HCT116 (cell line): ENCODE results near the gene RNF152. TPM values are rescaled to one million over a fixed set of nuclear protein-coding genes. Genes with fewer than 3 reads are reported as not detected.

Experiments used
- ATAC-seq: fragments of 200-7000 bp; cut with Tn5 transposase; 2 replicates; pipeline ENCODE4 v1.9.1; 2020; ENCODE audit warnings: mild to moderate bottlenecking, moderate library complexity
- BruUV-seq: library from RNA; stranded (reverse); fragments of 400-500 nt; replicated peaks from 2 replicates; lab custom pipeline; 2021; lab: Mats Ljungman, UMichigan
- CTCF ChIA-PET: fragments of 300-600 bp; sonication (Branson Sonifier 250); formaldehyde crosslinking; loops from one replicate; lab custom pipeline; 2021; ENCODE audit warnings: antibody characterized with exemption; lab: Charles Lee
- POLR2A ChIA-PET: fragments of 300-600, 350-600 bp; sonication (Branson Sonifier 250); formaldehyde crosslinking; loops from one replicate; lab custom pipeline; 2021; ENCODE audit warnings: antibody characterized with exemption; lab: Charles Lee
- RAD21 ChIA-PET, 2 experiments: fragments of 300-600 bp; sonication (Branson Sonifier 250); formaldehyde crosslinking; loops; one replicate each; lab custom pipeline; 2023; ENCODE audit warnings: low total read pairs in 2 of 2; ENCODE audit not compliant: uncharacterized antibody in 2 of 2, unreplicated experiment in 2 of 2, low non-redundant PET in 1 of 2; lab: Charles Lee
- DNase-seq: peaks from one replicate; pipeline ENCODE4 v3.0.0-alpha.2; 2010; ENCODE audit warnings: low read depth, low spot score
- H2AFZ ChIP-seq: fragments of 200-600 bp; shearing (Covaris generic), sonication (generic); 2 replicates; pipeline ENCODE4 v1.6.1; 2017; ENCODE audit warnings: low read depth, mixed run types, mixed read lengths, antibody characterized with exemption, low read length; ENCODE audit not compliant: poor library complexity, severe bottlenecking
- H3K27ac ChIP-seq: 2 replicates; pipeline ENCODE4 v1.5.1; 2012; ENCODE audit warnings: low read depth, low read length
- H3K27me3 ChIP-seq: fragments of 200-600 bp; sonication (generic); 2 replicates; pipeline ENCODE4 v1.6.1; 2016; ENCODE audit warnings: mixed run types, low read length, mixed read lengths; ENCODE audit not compliant: insufficient read depth
- H3K36me3 ChIP-seq, 2 experiments: fragments of 200-500 bp in 1 of 2; fragments of 200-600 bp in 1 of 2; sonication (Bioruptor generic) in 1 of 2; sonication (generic) in 1 of 2; 2 replicates each; pipeline versions ENCODE4 v1.5.1 to v1.6.1; 2014 to 2016; ENCODE audit warnings: low read length in 2 of 2, inconsistent platforms in 1 of 2, mixed read lengths in 1 of 2, mixed run types in 1 of 2; ENCODE audit not compliant: insufficient read depth in 2 of 2, control insufficient read depth in 1 of 2
- H3K4me1 ChIP-seq, 2 experiments: fragments of 200-600 bp in 1 of 2; sonication (generic) in 1 of 2; 2 replicates each; pipeline versions ENCODE4 v1.5.1 to v1.6.1; 2012 to 2017; ENCODE audit warnings: low read length in 2 of 2, inconsistent platforms in 1 of 2, mild to moderate bottlenecking in 1 of 2, mixed read lengths in 1 of 2, mixed run types in 1 of 2, moderate library complexity in 1 of 2; ENCODE audit not compliant: insufficient read depth in 2 of 2, control insufficient read depth in 1 of 2
- H3K4me2 ChIP-seq: fragments of 200-600 bp; sonication (generic); 2 replicates; pipeline ENCODE4 v1.6.1; 2017; ENCODE audit warnings: mixed run types, low read length, mixed read lengths
- H3K4me3 ChIP-seq, 2 experiments: fragments of 200-600 bp in 1 of 2; sonication (generic) in 1 of 2; replicated peaks in 1 of 2; 2 replicates each; pipeline ENCODE4 v1.5.1; 2011 to 2016; ENCODE audit warnings: low read length in 2 of 2, control low read depth in 1 of 2, low read depth in 1 of 2, mild to moderate bottlenecking in 1 of 2, mixed read lengths in 1 of 2, mixed run types in 1 of 2
- H3K79me2 ChIP-seq: fragments of 200-600 bp; sonication (generic); 2 replicates; pipeline ENCODE4 v1.6.1; 2017; ENCODE audit warnings: mild to moderate bottlenecking, mixed run types, low read length, moderate library complexity, mixed read lengths; ENCODE audit not compliant: insufficient read depth
- H3K9ac ChIP-seq: fragments of 200-600 bp; sonication (generic); 2 replicates; pipeline ENCODE4 v1.6.1; 2016; ENCODE audit warnings: low read length, mixed read lengths
- H3K9me2 ChIP-seq: fragments of 200-600 bp; sonication (generic), shearing (Covaris generic); 2 replicates; pipeline ENCODE4 v1.6.1; 2017; ENCODE audit warnings: mixed run types, mild to moderate bottlenecking, moderate library complexity; ENCODE audit not compliant: insufficient read depth
- H3K9me3 ChIP-seq, 2 experiments: fragments of 200-500 bp in 1 of 2; fragments of 200-600 bp in 1 of 2; sonication (Bioruptor generic) in 1 of 2; sonication (generic) in 1 of 2; 2 replicates each; pipeline ENCODE4 v1.6.1; 2014 to 2017; ENCODE audit warnings: low read length in 2 of 2, mixed read lengths in 2 of 2, inconsistent platforms in 1 of 2, low read depth in 1 of 2, mild to moderate bottlenecking in 1 of 2, mixed run types in 1 of 2, moderate library complexity in 1 of 2; ENCODE audit not compliant: control insufficient read depth in 1 of 2, insufficient read depth in 1 of 2
- H4K20me1 ChIP-seq: fragments of 200-600 bp; sonication (generic), shearing (Covaris generic); 2 replicates; pipeline ENCODE4 v1.6.1; 2017; ENCODE audit warnings: mixed run types, mild to moderate bottlenecking, moderate library complexity; ENCODE audit not compliant: insufficient read depth
- CBX3 ChIP-seq: IDR thresholded peaks from 2 replicates; pipeline ENCODE4 v1.6.1; 2012; ENCODE audit warnings: low read depth
- EGR1 ChIP-seq: IDR thresholded peaks from 2 replicates; pipeline ENCODE4 v1.6.1; 2012; ENCODE audit warnings: low read depth
- ELF1 ChIP-seq: IDR thresholded peaks from 2 replicates; pipeline ENCODE4 v1.6.1; 2012; ENCODE audit warnings: low read depth, borderline replicate concordance
- EZH2 ChIP-seq: fragments of 200-600 bp; sonication (generic); IDR thresholded peaks from 2 replicates; pipeline ENCODE4 v1.6.1; 2017; ENCODE audit warnings: antibody characterized with exemption, mixed run types
- EZH2phosphoT487 ChIP-seq: fragments of 200-600 bp; IDR thresholded peaks from 2 replicates; pipeline ENCODE4 v1.6.1; 2018; ENCODE audit warnings: antibody characterized with exemption, borderline replicate concordance
- FOSL1 ChIP-seq: IDR thresholded peaks from 2 replicates; pipeline ENCODE4 v1.6.1; 2012; ENCODE audit warnings: low read depth
- MAX ChIP-seq: IDR thresholded peaks from 2 replicates; pipeline ENCODE4 v1.6.1; 2012
- POLR2A ChIP-seq: IDR thresholded peaks from 2 replicates; pipeline ENCODE4 v1.7.0; 2011; ENCODE audit warnings: borderline replicate concordance; ENCODE audit not compliant: insufficient read depth, insufficient read length; ENCODE audit errors: extremely low read depth
- POLR2AphosphoS5 ChIP-seq: IDR thresholded peaks from 2 replicates; pipeline ENCODE4 v1.6.1; 2011; ENCODE audit warnings: mild to moderate bottlenecking, low read depth, low read length, moderate library complexity
- REST ChIP-seq: IDR thresholded peaks from 2 replicates; pipeline ENCODE4 v1.6.1; 2012; ENCODE audit warnings: low read depth
- SP1 ChIP-seq: IDR thresholded peaks from 2 replicates; pipeline ENCODE4 v1.6.1; 2012; ENCODE audit warnings: low read depth
- TCF7L2 ChIP-seq: IDR thresholded peaks from 2 replicates; pipeline ENCODE4 v1.7.0; 2011; ENCODE audit warnings: borderline replicate concordance, inconsistent platforms; ENCODE audit not compliant: insufficient read depth, insufficient read length; ENCODE audit errors: extremely low read depth
- intact Hi-C: fragments of 100-400 bp; cut with micrococcal nuclease; formaldehyde crosslinking; loops from 2 replicates; pipeline ENCODE4 v1.10.0; 2022
- total RNA-seq: library from RNA; stranded (reverse); gene quantifications from one replicate; pipeline ENCODE4 v1.2.1, GENCODE V29; 2021; ENCODE audit not compliant: unreplicated experiment

Gene RNF152
- total RNA-seq, 1 experiment from 2014 or later, result 0.47 TPM

GRCh38 chr18:61771861-61772260 is 120.9 kb downstream of the RNF152 start:
- H3K4me3 ChIP-seq, result no peak overlapping the region
- TF ChIP-seq EZH2phosphoT487 (no peak), TCF7L2 (no peak), ELF1 (no peak), POLR2AphosphoS5 (no peak), FOSL1 (no peak), MAX (no peak), CBX3 (no peak)
- TF ChIP-seq, all 23 proteins: peak for 0
- CTCF ChIA-PET, result no interaction called here
- Histone ChIP-seq H3K4me2 (no peak overlapping the region), H3K36me3 (no peaks in the 10 kb centered on the region), H3K9me2 (no peaks in the 10 kb centered on the region), H3K9me3 (no peaks in the 10 kb centered on the region), H3K4me1 (no peaks in the 10 kb centered on the region), H3K79me2 (no peaks in the 10 kb centered on the region), H4K20me1 (no peaks in the 10 kb centered on the region), H3K9ac (no peak overlapping the region), H3K27ac (no peak overlapping the region), H3K27me3 (no peaks in the 10 kb centered on the region; the same call in 1 of the 2 replicates), H2AFZ (no peak overlapping the region)
- no TSS peak for BruUV-seq
- POLR2A ChIA-PET, result no interaction called here
- RAD21 ChIA-PET, result no interaction called here
- ATAC-seq (no peak), DNase-seq (no peak)
- intact Hi-C loops, result no loop called here

- no peak overlapping the region for H3K9ac ChIP-seq
- DNase-seq, result no peak
- H3K27ac ChIP-seq, result no peak overlapping the region
- H2AFZ ChIP-seq, result no peak overlapping the region
- no peaks in the 10 kb centered on the region for H3K4me1 ChIP-seq
- ChIA-PET CTCF (no interaction called here), POLR2A (no interaction called here), RAD21 (no interaction called here)
- H3K9me2 ChIP-seq, result no peaks in the 10 kb centered on the region
- no peak for ATAC-seq
- no peak overlapping the region for H3K4me3 ChIP-seq
- no peaks in the 10 kb centered on the region for H4K20me1 ChIP-seq
- TF ChIP-seq EZH2 (no peak), SP1 (no peak), REST (no peak), POLR2A (no peak), EGR1 (no peak)
- TF ChIP-seq, all 23 proteins: peak for 0
- H3K79me2 ChIP-seq, result no peaks in the 10 kb centered on the region
- H3K9me3 ChIP-seq, result no peaks in the 10 kb centered on the region
- intact Hi-C loops, result no loop called here
- H3K4me2 ChIP-seq, result no peak overlapping the region
- BruUV-seq, result no TSS peak
- no peaks in the 10 kb centered on the region for H3K36me3 ChIP-seq
- no peaks in the 10 kb centered on the region; the same call in 1 of the 2 replicates for H3K27me3 ChIP-seq
These were observed 122.5 kb downstream of the RNF152 start for GRCh38 chr18:61770279-61770678.
